DMS 273 treated with DMSO at 0.1 percent for 48 hours (cell line): ENCODE measurements around the gene TMEM101.
"Not testable (repeated sequence)": the region's sequence is repeated elsewhere in the genome, so short reads cannot be mapped to it uniquely, and the experiment has no call there.

Experiments used
- DNase-seq: peaks from one replicate; lab custom pipeline; 2025; lab: John Stamatoyannopoulos, UW

The TMEM101 gene

DNA sequence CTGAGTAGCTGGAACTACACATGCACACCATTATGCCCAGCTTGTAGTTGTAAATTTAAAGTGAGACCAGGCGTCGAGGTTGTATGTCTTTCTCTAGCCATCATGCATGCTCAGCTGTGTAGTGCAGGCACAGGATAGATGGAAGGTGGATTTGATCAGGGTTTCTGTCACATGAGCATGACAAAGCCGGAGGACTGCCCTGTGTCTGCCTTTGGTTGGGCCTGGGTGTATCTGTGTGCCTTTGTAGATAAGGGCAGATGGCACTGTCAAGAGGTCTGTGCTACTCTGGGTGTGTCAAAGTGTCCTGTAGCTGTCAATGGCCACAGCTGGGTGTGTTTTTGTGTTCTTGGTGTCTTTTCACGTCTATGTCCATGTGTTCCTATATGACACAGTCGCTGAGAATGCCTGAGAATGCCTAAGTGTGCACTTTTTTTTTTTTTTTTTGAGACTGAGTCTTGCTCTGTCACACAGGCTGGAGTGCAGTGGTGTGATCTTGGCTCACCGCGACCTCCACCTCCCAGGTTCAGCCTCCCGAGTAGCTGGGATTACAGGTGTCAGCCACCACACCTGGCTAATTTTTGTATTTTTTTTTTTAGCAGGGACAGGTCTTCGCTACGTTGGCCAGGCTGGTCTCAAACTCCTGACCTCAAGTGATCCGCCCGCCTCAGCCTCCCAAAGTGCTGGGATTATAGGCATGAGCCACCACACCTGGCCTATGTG lies 14.5 kb downstream of the TMEM101 start:
- DNase-seq = no peak

DNA sequence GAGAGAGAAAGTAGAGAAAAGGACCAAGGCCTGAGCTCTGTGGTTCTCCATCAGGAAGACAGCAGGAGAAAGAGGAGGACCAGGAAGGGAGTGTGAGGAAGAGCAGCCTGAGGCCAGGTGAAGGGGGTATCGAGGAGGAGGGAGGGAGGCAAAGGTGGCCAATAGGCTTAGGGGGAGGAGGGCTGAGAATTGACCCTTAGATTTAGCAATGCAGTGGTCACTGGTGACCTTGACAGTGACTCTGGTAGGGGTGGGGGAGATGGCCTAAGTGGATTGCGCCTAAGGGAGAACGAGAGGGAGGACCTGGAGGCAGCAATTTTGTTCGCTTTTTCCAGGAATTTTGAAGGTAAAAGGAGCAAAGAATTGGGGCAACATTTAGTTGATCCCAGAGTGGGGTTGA lies 15.7 kb downstream of the TMEM101 start:
- DNase-seq = no peak

DNA sequence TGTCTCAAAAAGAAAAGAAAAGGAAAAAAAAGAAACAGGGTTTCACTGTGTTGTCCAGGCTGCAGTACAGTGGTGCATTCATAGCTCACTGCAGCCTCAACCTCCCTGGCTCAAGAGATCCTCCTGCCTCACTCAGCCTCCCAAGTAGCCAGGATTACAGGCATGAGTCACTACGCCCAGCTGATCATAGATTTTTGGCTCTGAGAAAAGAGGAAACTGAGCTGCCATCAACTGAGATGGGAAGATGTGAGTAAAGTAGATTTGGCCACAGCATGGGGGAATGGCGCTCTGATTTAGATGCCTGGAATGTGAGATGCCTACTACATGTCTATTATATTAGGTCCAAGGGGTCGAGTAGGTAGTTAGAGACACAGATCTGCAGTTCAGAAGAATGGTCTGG lies 16.2 kb downstream of the TMEM101 start:
- DNase-seq = no peak

DNA sequence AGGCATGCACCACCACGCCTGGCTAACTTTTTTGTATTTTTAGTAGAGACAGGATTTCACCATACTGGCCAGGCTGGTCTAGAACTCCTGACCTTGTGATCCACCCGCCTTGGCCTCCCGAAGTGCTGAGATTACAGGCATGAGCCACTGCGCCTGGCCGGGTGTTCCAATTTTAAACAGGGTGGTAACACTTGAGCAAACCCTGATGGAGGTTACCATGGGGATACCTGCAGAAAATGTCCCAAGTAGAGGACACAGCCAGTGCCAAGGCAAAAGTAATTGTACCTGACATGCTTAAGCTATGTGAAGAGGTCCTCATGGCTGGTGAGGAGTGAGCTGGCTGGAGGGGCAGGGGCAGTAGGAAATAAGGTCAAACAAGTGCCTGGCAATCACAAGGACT lies 17.6 kb downstream of the TMEM101 start:
- not testable (repeated sequence) for DNase-seq

DNA sequence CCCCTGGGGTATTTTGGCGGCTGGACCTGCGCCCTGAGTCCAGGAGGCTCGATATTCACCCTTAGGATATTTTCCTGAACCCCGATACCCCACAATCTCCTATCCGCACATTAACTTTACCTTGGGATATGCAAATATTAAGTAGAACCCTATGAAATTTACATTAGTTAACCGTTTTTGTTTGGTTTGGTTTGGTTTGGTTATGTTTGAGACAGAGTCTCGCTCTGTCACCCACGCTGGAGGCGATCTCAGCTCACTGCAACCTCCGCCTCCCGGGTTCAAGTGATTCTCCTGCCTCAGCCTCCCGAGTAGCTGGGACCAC lies 19.7 kb downstream of the TMEM101 start:
- DNase-seq = no peak

DNA sequence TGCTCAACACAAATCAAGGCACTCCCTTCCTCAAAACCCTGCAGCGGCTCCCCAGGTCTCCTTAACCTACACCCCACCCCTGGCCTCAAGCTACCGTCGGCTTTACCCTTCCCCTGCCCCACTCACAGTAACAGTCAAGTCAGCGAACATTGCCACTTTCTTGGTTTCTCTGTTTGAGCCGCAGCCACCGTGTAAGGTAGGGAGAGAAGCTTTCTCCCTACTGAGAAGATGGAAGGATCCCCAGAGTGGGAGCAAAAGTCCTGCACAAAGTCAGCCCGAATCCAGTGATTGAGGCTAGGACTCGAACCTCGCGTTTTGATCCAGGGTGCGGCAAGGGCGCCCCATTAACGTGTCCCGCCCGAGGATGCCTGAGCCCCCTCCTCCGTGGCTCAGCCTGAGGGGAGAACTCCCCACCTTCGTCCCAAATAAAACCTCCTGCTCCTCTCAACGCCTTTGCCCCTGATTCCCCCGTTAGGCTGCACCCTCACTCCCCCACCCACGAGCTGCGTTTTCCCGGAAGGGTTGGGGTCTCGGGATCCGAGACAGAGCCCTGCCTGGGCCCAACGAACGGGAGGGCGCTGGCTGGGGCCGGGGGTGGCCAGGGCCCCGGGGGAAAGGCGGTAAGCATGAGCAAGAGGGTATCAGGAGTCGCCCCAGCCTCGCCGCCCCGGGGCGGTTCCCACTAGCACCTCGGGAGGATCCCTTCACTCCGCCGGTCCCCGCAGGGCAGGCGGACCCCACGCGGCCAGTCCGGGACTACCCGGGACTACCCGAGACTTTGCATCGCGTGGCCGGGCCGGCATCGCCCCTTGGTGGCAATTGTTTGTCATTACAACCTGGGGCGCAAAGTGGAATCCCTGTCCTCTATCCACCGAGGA lies 20.3 kb downstream of the TMEM101 start:
- no peak for DNase-seq

- DNase-seq = no peak
These were observed 22.1 kb downstream of the TMEM101 start for GRCh38 chr17:43992641-43993040.

- DNase-seq = no peak
These were observed 26.5 kb downstream of the TMEM101 start for GRCh38 chr17:43988301-43988700.

DNA sequence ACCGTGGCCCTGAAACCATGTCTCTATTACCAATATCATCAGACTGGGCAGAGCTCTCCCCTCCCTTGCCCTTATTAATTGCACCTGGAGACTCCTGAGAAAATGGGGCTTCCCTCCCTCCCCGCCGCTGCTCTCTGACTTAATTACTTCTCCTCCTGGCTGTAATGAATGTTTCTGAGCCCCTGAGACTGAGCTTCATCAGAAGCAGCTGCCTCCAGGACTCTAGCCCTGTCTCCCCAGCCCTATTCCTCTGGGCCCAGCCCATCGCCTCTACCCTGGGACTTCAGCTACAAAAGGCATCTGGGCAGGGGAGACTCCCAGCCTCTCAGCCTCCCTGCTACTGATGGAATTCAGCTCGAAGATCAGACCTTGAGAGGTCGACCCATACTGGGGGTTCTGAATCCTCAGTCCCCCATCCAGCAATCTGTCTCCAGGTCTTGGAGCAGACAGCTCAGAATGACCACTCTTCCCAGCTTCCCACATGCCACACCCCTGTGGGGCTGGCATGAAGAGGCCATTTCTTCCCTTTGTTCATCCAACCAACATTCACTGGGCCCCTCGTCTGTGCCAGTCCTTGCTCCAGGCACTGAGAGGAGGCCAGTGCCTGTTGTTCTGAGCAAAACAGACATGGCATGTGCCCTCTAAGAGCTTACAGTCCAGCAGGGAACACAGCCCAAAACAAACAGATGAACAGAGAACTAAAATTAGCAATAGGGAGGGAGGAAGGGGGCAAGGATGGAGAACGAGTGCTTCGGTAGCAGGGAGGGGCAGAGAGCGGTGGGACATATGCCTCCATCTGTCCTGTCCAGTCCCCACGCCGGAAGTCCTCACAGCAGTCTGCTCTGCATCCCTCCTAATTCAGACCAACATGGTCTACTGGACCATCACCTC lies 27.4 kb downstream of the TMEM101 start:
- no peak for DNase-seq

DNA sequence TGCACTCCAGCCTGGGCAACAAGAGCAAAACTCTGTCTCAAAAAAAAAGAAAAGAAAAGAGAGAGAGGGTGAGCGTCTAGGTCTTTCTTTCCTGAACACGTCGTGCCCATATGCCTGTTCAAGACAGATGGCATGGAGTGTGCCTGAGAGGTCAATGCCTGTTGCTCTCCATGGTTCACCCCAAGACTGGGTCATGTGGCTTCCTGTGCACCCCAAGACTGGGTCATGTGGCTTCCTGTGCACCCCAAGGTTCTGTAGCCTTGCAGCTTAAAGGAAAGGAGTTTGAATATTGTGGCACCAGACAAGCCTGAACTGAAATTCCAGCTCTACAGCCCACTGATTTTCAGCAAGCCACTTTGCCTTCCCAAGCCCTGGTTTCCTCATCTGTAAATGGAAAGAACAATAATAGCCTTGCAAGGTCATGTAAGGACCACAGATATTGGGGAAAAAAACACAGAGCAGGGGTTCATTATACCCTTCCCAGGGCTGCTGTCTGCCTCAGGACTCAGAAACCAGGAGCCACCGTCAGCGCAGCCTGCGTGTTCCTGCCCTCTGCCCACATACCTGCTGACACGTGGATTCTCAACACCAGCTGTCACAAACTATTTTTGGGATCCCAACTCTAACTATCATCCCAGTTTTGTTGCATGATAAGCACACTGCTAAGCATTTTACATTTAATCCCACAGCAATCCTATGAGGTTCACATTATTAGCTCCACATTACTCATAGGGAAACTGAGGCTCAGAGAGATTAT lies 28.4 kb downstream of the TMEM101 start:
- no peak for DNase-seq

GRCh38 chr17:43984521-43984920 lies 30.2 kb downstream of the TMEM101 start:
- no peak for DNase-seq

DNA sequence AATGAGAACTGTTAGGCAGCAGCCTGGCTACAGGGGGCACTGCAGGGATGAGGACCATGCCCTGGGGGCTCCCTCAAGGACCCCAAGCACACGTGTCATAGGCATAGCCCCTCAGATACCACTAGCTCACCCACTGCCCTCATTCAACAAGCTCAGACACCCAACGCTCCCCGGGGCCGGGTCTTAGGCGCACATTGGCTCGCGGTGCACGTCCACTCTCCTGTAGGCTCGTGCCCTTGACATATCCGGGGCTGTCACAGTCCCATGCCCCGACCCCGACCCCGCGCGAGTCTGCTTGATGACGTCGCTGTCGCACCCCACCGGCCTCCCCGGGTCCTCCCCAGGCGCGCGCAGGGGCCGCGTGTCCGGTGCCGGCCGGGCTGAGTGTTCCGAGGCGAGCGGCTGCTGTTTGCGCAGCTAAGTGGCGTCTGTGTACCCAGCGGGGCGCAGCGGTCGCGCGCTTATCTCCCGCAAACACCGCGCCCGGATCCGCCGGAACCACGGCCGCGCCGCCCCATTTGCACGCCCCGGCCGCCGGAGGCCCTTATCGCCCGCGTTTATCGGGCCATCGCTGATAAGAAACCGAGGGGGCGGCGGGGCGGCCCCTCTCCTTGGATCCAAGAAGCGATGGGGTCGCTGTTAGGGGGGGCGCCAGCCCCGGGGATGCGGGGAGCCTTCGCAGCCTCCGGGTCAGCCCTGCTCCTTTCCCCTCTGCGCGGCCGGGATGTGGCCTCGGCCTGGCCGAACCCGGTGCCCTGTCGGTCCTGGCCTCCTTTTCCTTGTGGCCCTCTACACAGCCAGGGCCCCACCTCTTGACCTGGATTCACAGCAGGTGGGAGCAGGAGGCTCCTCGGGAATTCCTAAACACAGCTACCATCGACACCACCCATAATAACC lies 31.0 kb downstream of the TMEM101 start:
- no peak for DNase-seq

GRCh38 chr17:43983196-43983514 lies 31.6 kb downstream of the TMEM101 start:
- DNase-seq = no peak

DNA sequence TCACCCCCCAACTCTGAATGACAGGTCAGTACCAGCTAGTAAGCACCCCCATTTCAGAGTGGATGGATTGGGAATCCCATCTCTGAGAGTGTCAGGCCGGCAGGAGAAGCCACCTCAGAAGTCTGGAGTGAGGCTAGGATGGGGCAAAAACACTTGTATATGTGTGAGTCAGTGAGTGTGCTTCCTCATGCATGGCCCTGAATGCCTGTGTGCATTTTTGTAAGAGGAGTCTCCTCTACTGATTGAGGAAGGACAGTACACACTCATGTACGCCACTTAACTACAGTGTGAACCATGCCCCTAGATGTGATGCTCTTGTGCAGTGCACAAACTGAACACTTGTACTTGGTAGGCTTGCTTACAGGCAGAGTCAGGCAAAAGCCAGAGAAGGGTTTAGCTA lies 32.6 kb downstream of the TMEM101 start:
- no peak for DNase-seq

- no peak for DNase-seq
These were observed 35.1 kb downstream of the TMEM101 start for GRCh38 chr17:43979671-43980070.

DNA sequence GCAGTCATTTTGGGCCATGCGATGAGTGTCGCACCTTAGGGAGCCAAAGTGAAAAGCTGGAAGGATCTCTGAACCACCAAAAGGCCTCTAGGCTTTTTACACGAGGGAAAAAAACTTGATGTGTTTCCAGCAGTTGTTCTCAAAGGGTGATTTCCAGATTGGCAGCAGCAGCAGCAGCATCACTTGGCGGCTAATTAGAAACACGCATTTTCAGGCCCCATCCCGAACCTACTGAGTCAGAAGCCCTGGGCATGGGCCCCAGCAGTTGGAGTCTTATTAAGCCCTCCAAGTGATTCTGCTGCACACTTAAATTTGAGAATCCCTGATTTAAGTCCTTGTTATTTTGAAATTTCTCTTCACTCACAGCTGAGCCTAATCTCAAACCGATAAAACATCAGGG lies 35.8 kb downstream of the TMEM101 start:
- no peak for DNase-seq

- no peak for DNase-seq
These were observed 36.7 kb downstream of the TMEM101 start for GRCh38 chr17:43978078-43978477.

DNA sequence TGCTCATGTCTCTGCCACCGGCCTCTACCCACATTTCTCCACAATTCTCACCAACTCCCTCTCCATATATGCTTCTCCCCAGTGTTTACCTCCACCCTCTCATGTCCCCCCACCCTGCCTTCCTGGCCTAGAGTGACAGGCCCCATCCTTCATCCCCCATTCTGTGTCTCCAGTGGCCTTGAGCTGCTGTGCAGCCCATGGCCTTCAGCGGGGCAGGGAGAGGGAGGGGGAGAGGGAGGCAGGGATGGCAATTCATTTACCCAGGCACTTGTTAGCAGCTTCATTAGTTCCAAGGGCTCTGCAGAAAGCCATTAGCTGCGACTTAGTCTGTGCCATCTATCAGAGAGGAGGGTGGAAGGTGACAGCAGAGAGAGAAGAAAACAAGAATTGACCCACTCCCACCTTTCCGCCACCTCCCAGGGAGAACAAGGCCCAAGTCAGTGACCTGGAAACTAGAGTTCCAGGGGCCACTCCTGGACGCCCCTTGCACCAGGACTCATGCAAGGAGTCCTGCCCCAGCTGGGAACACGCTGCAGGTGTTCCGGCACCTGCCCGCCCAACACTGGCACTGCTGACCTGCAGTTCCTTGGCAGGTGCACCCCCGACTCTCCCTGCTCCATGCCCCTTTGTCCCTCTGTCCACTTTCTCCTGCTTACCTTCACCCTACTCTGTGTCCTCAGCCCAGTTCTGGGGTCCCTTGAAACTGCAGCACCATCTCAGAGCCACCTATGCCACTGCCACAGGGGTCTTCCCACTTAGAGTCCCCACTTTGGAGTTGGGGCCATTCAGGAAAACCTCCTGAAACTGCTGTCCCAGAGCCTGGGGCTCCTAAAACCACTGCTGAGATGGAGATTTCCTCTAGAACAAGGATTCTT lies 37.6 kb downstream of the TMEM101 start:
- DNase-seq = no peak

DNA sequence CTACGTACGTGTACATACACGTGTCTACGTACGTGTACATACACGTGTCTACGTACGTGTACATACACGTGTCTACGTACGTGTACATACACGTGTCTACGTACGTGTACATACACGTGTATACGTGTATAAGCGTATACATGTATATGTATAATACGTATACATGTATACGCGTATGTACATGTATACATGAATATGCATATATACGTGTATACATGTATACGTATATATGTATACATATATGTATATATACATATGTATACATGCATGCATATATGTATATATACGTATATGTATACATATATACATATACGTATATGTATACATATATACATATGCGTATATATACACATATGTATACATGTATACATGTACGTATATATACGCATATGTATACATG lies 38.9 kb downstream of the TMEM101 start:
- DNase-seq = no peak
